ENCODE measurements around the gene NR0B2. TPM values are rescaled to one million over a fixed set of nuclear protein-coding genes. Genes with fewer than 3 reads are reported as not detected.

The NR0B2 gene
- total RNA-seq, 1 experiment from 2014 or later, result not detected

DNA sequence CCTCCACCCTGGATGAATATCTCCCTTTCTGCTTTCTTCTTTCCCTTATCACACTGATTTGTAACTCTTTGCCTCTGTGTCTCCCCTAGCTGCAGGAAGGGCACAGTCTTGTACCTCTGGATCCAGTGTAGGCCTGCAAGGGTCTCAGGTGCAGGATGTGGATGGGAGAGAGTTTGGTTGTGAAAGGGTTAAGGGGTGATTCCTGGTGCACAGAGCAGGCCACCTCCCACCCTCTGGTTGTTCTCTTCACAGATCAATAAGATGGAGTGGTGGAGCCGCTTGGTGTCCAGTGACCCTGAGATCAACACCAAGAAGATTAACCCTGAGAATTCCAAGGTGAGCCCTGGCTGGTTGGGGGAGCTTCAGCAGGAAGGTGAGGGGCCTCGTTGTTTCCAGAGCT lies 31.4 kb upstream of the NR0B2 start:
- H3K79me2 ChIP-seq (ENCODE audit: low read depth), result no peaks in the 10 kb centered on the region
- ChIA-PET POLR2A (ENCODE audit: unreplicated experiment) (no interaction called here), CTCF (no interaction called here)
- intact Hi-C loops (cut with micrococcal nuclease; ENCODE audit: unreplicated experiment), result no loop called here
- no peaks in the 10 kb centered on the region; the same call in 1 of the 2 replicates for H4K20me1 ChIP-seq (ENCODE audit: insufficient read depth)
- H3K27me3 ChIP-seq (ENCODE audit: insufficient read depth, low read depth), result no peaks in the 10 kb centered on the region
- H3F3A ChIP-seq (ENCODE audit: insufficient read depth, low read depth), result peaks cover 40% of the 10 kb centered on the region; the same call in 1 of the 2 replicates
- TF ChIP-seq, protein P1, sequence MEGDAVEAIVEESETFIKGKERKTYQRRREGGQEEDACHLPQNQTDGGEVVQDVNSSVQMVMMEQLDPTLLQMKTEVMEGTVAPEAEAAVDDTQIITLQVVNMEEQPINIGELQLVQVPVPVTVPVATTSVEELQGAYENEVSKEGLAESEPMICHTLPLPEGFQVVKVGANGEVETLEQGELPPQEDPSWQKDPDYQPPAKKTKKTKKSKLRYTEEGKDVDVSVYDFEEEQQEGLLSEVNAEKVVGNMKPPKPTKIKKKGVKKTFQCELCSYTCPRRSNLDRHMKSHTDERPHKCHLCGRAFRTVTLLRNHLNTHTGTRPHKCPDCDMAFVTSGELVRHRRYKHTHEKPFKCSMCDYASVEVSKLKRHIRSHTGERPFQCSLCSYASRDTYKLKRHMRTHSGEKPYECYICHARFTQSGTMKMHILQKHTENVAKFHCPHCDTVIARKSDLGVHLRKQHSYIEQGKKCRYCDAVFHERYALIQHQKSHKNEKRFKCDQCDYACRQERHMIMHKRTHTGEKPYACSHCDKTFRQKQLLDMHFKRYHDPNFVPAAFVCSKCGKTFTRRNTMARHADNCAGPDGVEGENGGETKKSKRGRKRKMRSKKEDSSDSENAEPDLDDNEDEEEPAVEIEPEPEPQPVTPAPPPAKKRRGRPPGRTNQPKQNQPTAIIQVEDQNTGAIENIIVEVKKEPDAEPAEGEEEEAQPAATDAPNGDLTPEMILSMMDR (conservative IDR thresholded peaks at IDR 0.05), result no peak
- TF ChIP-seq EZH2 (IDR thresholded peaks at IDR 0.05; ENCODE audit: low read depth), result no peak
- H3K4me1 ChIP-seq (replicated peaks; ENCODE audit: insufficient read depth), result no peaks in the 10 kb centered on the region
- BruUV-seq (replicated peaks), result no TSS peak
- H3K36me3 ChIP-seq (ENCODE audit: low read depth), result no peaks in the 10 kb centered on the region
- no peaks in the 10 kb centered on the region for H3K9me3 ChIP-seq (ENCODE audit: insufficient read depth, low read depth)
- H3K9me2 ChIP-seq (ENCODE audit: insufficient read depth), result no peaks in the 10 kb centered on the region
- DNase-seq, result no peak
- no peak overlapping the region for H2AFZ ChIP-seq
- H3K4me3 ChIP-seq, result no peak overlapping the region
- no peak overlapping the region for H3K27ac ChIP-seq
- H3K4me2 ChIP-seq, result no peak overlapping the region

DNA sequence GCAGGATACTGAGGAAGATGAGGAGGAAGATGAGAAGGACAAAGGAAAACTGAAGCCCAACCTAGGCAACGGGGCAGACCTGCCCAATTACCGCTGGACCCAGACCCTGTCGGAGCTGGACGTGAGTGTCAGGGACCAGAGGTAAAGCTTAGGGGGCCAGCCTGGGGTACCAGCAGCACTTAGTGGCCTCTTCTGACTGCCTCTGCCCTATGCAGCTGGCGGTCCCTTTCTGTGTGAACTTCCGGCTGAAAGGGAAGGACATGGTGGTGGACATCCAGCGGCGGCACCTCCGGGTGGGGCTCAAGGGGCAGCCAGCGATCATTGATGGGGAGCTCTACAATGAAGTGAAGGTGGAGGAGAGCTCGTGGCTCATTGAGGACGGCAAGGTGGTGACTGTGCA lies 28.9 kb upstream of the NR0B2 start:
- ChIA-PET POLR2A (ENCODE audit: unreplicated experiment) (interaction anchor here (0.5 kb wide), 1 partner anchor 17 kb away, joined by 10 read pairs; no protein-coding TSS in a partner anchor), CTCF (interaction anchor here (0.6 kb wide), 1 partner anchor 24 kb away, joined by 3 read pairs; no protein-coding TSS in a partner anchor)
- no peak overlapping the region for H2AFZ ChIP-seq
- no peak overlapping the region for H3K4me3 ChIP-seq
- H3K27me3 ChIP-seq (ENCODE audit: insufficient read depth, low read depth), result no peaks in the 10 kb centered on the region
- DNase-seq, result no peak
- no peak overlapping the region for H3K27ac ChIP-seq
- no peaks in the 10 kb centered on the region for H3K9me3 ChIP-seq (ENCODE audit: insufficient read depth, low read depth)
- no peaks in the 10 kb centered on the region for H3K9me2 ChIP-seq (ENCODE audit: insufficient read depth)
- H3K4me2 ChIP-seq, result no peak overlapping the region
- H3K79me2 ChIP-seq (ENCODE audit: low read depth), result 0 out of 2 replicates have a peak, but pooled peaks cover 7% of the 10 kb centered on the region
- TF ChIP-seq EZH2 (IDR thresholded peaks at IDR 0.05; ENCODE audit: low read depth), result no peak
- TF ChIP-seq, protein P1 (conservative IDR thresholded peaks at IDR 0.05), result no peak
- no peaks in the 10 kb centered on the region for H3K4me1 ChIP-seq (replicated peaks; ENCODE audit: insufficient read depth)
- H3K36me3 ChIP-seq (ENCODE audit: low read depth), result no peaks in the 10 kb centered on the region
- peaks cover 12% of the 10 kb centered on the region for H4K20me1 ChIP-seq (ENCODE audit: insufficient read depth)
- BruUV-seq (replicated peaks), result no TSS peak
- peaks cover 20% of the 10 kb centered on the region; the same call in 1 of the 2 replicates for H3F3A ChIP-seq (ENCODE audit: insufficient read depth, low read depth)
- intact Hi-C loops (cut with micrococcal nuclease; ENCODE audit: unreplicated experiment), result no loop called here

DNA sequence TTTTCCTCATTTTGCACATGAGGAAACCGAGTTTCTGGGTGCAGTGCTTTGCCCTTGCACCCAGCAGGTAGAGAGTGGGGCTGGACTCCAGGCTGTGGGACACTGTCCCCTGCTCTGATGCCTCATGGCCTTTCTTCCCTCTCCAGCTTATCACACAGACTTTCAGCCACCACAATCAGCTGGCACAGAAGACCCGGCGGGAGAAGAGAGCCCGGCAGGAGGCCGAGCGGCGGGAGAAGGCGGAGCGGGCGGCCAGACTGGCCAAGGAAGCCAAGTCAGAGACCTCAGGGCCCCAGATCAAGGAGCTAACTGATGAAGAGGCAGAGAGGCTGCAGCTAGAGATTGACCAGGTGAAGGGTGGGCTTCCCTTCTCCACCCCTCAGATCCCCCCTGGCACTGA lies 27.5 kb upstream of the NR0B2 start:
- no TSS peak for BruUV-seq (replicated peaks)
- no peak for DNase-seq
- Histone ChIP-seq H3K4me3 (no peak overlapping the region), H3K36me3 (ENCODE audit: low read depth) (no peaks in the 10 kb centered on the region), H3K4me1 (replicated peaks; ENCODE audit: insufficient read depth) (no peaks in the 10 kb centered on the region), H3K9me2 (ENCODE audit: insufficient read depth) (no peaks in the 10 kb centered on the region), H3K4me2 (no peak overlapping the region), H4K20me1 (ENCODE audit: insufficient read depth) (peaks cover 12% of the 10 kb centered on the region), H3K79me2 (ENCODE audit: low read depth) (0 out of 2 replicates have a peak, but pooled peaks cover 10% of the 10 kb centered on the region), H3K27ac (no peak overlapping the region), H3K27me3 (ENCODE audit: insufficient read depth, low read depth) (no peaks in the 10 kb centered on the region), H3F3A (ENCODE audit: insufficient read depth, low read depth) (peaks cover 6% of the 10 kb centered on the region; the same call in 1 of the 2 replicates), H2AFZ (no peak overlapping the region), H3K9me3 (ENCODE audit: insufficient read depth, low read depth) (no peaks in the 10 kb centered on the region)
- CTCF ChIA-PET, result no interaction called here
- intact Hi-C loops (cut with micrococcal nuclease; ENCODE audit: unreplicated experiment), result no loop called here
- TF ChIP-seq, protein P1 (conservative IDR thresholded peaks at IDR 0.05), result no peak
- no peak for TF ChIP-seq EZH2 (IDR thresholded peaks at IDR 0.05; ENCODE audit: low read depth)
- POLR2A ChIA-PET (ENCODE audit: unreplicated experiment), result no interaction called here

All from PC-9 (cell line).